Panc1 (cell line): ENCODE results near the gene FMR1. TPM values are rescaled to one million over a fixed set of nuclear protein-coding genes. Genes with fewer than 3 reads are reported as not detected.

Source experiments
- ATAC-seq: fragments of 200-7000 bp; cut with Tn5 transposase; 2 replicates; pipeline ENCODE4 v1.9.1; 2020; ENCODE audit warnings: mild to moderate bottlenecking, moderate library complexity
- BruUV-seq: library from RNA; stranded (reverse); fragments of 400-500 nt; replicated peaks from 2 replicates; lab custom pipeline; 2021; lab: Mats Ljungman, UMichigan
- CTCF ChIA-PET: fragments of 300-600 bp; sonication (Branson Sonifier 250); formaldehyde crosslinking; loops from one replicate; lab custom pipeline; 2022; ENCODE audit warnings: antibody characterized with exemption; lab: Charles Lee
- POLR2A ChIA-PET: fragments of 300-600 bp; sonication (Branson Sonifier 250); formaldehyde crosslinking; loops from one replicate; lab custom pipeline; 2022; ENCODE audit warnings: antibody characterized with exemption; lab: Charles Lee
- DNase-seq: peaks from one replicate; pipeline ENCODE4 v3.0.0-alpha.2; 2010; ENCODE audit warnings: low read depth, low spot score
- H3K27ac ChIP-seq: 2 replicates; pipeline ENCODE4 v1.5.1; 2011; ENCODE audit warnings: mild to moderate bottlenecking, low read length, inconsistent platforms
- H3K27me3 ChIP-seq: fragments of 200-500 bp; sonication (Bioruptor generic); 2 replicates; pipeline ENCODE4 v1.6.0; 2014; ENCODE audit warnings: low read length, inconsistent platforms; ENCODE audit not compliant: control insufficient read depth, insufficient read depth
- H3K36me3 ChIP-seq: fragments of 200-500 bp; sonication (Bioruptor generic); 2 replicates; pipeline ENCODE4 v1.5.1; 2014; ENCODE audit warnings: inconsistent platforms, mild to moderate bottlenecking, low read length, moderate library complexity; ENCODE audit not compliant: control insufficient read depth, insufficient read depth
- H3K4me1 ChIP-seq: 2 replicates; pipeline ENCODE4 v1.5.1; 2011; ENCODE audit warnings: inconsistent platforms, mild to moderate bottlenecking, low read length, moderate library complexity; ENCODE audit not compliant: control insufficient read depth, insufficient read depth
- H3K4me3 ChIP-seq, 2 experiments: 2 replicates each; pipeline ENCODE4 v1.5.1; 2011 to 2012; ENCODE audit warnings: low read depth in 2 of 2, low read length in 2 of 2, mild to moderate bottlenecking in 2 of 2, inconsistent platforms in 1 of 2, moderate library complexity in 1 of 2
- H3K9me3 ChIP-seq: fragments of 200-500 bp; sonication (Bioruptor generic); 2 replicates; pipeline ENCODE4 v1.5.1; 2014; ENCODE audit warnings: low read depth, mild to moderate bottlenecking, inconsistent platforms, low read length, moderate library complexity; ENCODE audit not compliant: control insufficient read depth, insufficient read depth
- CTCF ChIP-seq: fragments of 450-650 bp; IDR thresholded peaks from 2 replicates; pipeline ENCODE4 v1.5.1; 2017; ENCODE audit warnings: mild to moderate bottlenecking
- POLR2AphosphoS5 ChIP-seq: IDR thresholded peaks from 2 replicates; pipeline ENCODE4 v1.6.1; 2012; ENCODE audit warnings: mild to moderate bottlenecking, low read depth, low read length, moderate library complexity
- REST ChIP-seq, 2 experiments: IDR thresholded peaks; 2 replicates each; pipeline ENCODE4 v1.6.1; 2011 to 2012; ENCODE audit warnings: low read depth in 2 of 2, control low read depth in 1 of 2, low read length in 1 of 2, mild to moderate bottlenecking in 1 of 2, moderate library complexity in 1 of 2; ENCODE audit not compliant: insufficient read depth in 1 of 2
- SIN3A ChIP-seq: IDR thresholded peaks from 2 replicates; pipeline ENCODE4 v1.6.1; 2012; ENCODE audit warnings: low read depth, mild to moderate bottlenecking, low read length, moderate library complexity, borderline replicate concordance; ENCODE audit not compliant: insufficient read depth
- TCF7L2 ChIP-seq: IDR thresholded peaks from 2 replicates; pipeline ENCODE4 v1.6.1; 2011; ENCODE audit warnings: mild to moderate bottlenecking, low read depth, low read length, inconsistent platforms
- in situ Hi-C: cut with HindIII; loops from 2 replicates; pipeline ENCODE4 v1.10.0; 2016; ENCODE audit warnings: low sequenced_read_pairs, low pct_unique_long_range_greater_than_20kb
- intact Hi-C: fragments of 100-400 bp; cut with micrococcal nuclease; formaldehyde crosslinking; loops from one replicate; pipeline ENCODE4 v1.10.0; 2022; ENCODE audit not compliant: unreplicated experiment
- total RNA-seq: library from RNA; stranded (reverse); gene quantifications from one replicate; pipeline ENCODE4 v1.2.1, GENCODE V29; 2021; ENCODE audit not compliant: unreplicated experiment

The FMR1 gene
- total RNA-seq, 1 experiment from 2014 or later: 68.9 TPM

GRCh38 chrX:147910607-147911006, 1.1 kb upstream of the FMR1 start:
- H3K4me3 ChIP-seq: no peak overlapping the region
- ChIA-PET CTCF (no interaction called here), POLR2A (no interaction called here)
- DNase-seq (no peak), ATAC-seq (no peak)
- BruUV-seq: no TSS peak
- H3K4me1 ChIP-seq: peaks cover 24% of the 10 kb centered on the region
- no peaks in the 10 kb centered on the region for H3K9me3 ChIP-seq
- TF ChIP-seq CTCF: no peak
- no peak for TF ChIP-seq SIN3A
- no peak for TF ChIP-seq TCF7L2
- TF ChIP-seq POLR2AphosphoS5: no peak
- no peak for TF ChIP-seq REST (IDR thresholded peaks at IDR 0.05; ENCODE audit: insufficient read depth in 1 of 2, low read depth in 2 of 2, low read length in 1 of 2)
- intact Hi-C loops: no loop called here
- H3K36me3 ChIP-seq: no peaks in the 10 kb centered on the region
- H3K27ac ChIP-seq: peak overlapping the region; percentile 67
- H3K27me3 ChIP-seq: no peaks in the 10 kb centered on the region
- in situ Hi-C loops: no loop called here

- BruUV-seq: no TSS peak
- no peak for DNase-seq
- no peaks in the 10 kb centered on the region for H3K36me3 ChIP-seq
- peak overlapping the region; percentile 87 for H3K27ac ChIP-seq
- H3K4me3 ChIP-seq: peak overlapping the region; percentile 87 to 88
- intact Hi-C loops: no loop called here
- H3K4me1 ChIP-seq: peaks cover 26% of the 10 kb centered on the region
- no peaks in the 10 kb centered on the region for H3K9me3 ChIP-seq
- in situ Hi-C loops: no loop called here
- peak; percentile 52 for ATAC-seq
- H3K27me3 ChIP-seq: no peaks in the 10 kb centered on the region
- POLR2A ChIA-PET: no interaction called here
- TF ChIP-seq TCF7L2 (no peak), SIN3A (no peak; the same call in 1 of the 2 replicates), REST (IDR thresholded peaks at IDR 0.05; ENCODE audit: insufficient read depth in 1 of 2, low read depth in 2 of 2, low read length in 1 of 2) (no peak), CTCF (no peak), POLR2AphosphoS5 (no peak)
- CTCF ChIA-PET: no interaction called here
Measured at GRCh38 chrX:147912093-147912801, 528 bp downstream of the FMR1 start.
